PC-9 (cell line): ENCODE measurements around the gene CHCHD4. TPM values are rescaled to one million over a fixed set of nuclear protein-coding genes. Genes with fewer than 3 reads are reported as not detected.

Experiments
- BruUV-seq: library from RNA; stranded (reverse); fragments of 400-500 nt; replicated peaks from 2 replicates; lab custom pipeline; 2021; lab: Mats Ljungman, UMichigan
- CTCF ChIA-PET: fragments of 300-600 bp; sonication (Branson Sonifier 250); formaldehyde crosslinking; loops from one replicate; lab custom pipeline; 2022; ENCODE audit warnings: antibody characterized with exemption; lab: Charles Lee
- POLR2A ChIA-PET: fragments of 300-600 bp; sonication (Branson Sonifier 250); formaldehyde crosslinking; loops from one replicate; lab custom pipeline; 2022; ENCODE audit warnings: antibody characterized with exemption; ENCODE audit not compliant: unreplicated experiment; lab: Charles Lee
- DNase-seq, 2 experiments: peaks; one replicate each; pipeline versions ENCODE4 v3.0.0 to v3.0.0-alpha.2; 2015 to 2022; ENCODE audit warnings: mixed read lengths in 1 of 2
- H2AFZ ChIP-seq: fragments of 200-600 bp; sonication (generic); 2 replicates; pipeline ENCODE4 v1.8.1; 2017; ENCODE audit warnings: antibody characterized with exemption
- H3F3A ChIP-seq: fragments of 200-600 bp; sonication (generic); 2 replicates; pipeline ENCODE4 v1.8.1; 2017; ENCODE audit warnings: antibody characterized with exemption, mild to moderate bottlenecking, low read depth; ENCODE audit not compliant: insufficient read depth
- H3K27ac ChIP-seq: fragments of 200-600 bp; sonication (generic); 2 replicates; pipeline ENCODE4 v1.6.1; 2016; ENCODE audit warnings: mixed run types
- H3K27me3 ChIP-seq: fragments of 200-600 bp; sonication (generic); 2 replicates; pipeline ENCODE4 v1.6.1; 2016; ENCODE audit warnings: low read depth, mixed run types; ENCODE audit not compliant: insufficient read depth
- H3K36me3 ChIP-seq: fragments of 200-600 bp; sonication (generic); 2 replicates; pipeline ENCODE4 v1.6.1; 2016; ENCODE audit warnings: low read depth, mixed run types
- H3K4me1 ChIP-seq: fragments of 200-600 bp; sonication (generic); replicated peaks from 2 replicates; pipeline ENCODE4 v1.6.1; 2016; ENCODE audit warnings: mixed run types; ENCODE audit not compliant: insufficient read depth
- H3K4me2 ChIP-seq: fragments of 200-600 bp; sonication (generic); 2 replicates; pipeline ENCODE4 v1.6.1; 2017; ENCODE audit warnings: mixed run types
- H3K4me3 ChIP-seq: fragments of 200-600 bp; sonication (generic); 2 replicates; pipeline ENCODE4 v1.6.1; 2016; ENCODE audit warnings: mixed run types
- H3K79me2 ChIP-seq: fragments of 200-600 bp; sonication (generic); 2 replicates; pipeline ENCODE4 v1.6.1; 2017; ENCODE audit warnings: low read depth, mixed run types
- H3K9me2 ChIP-seq: fragments of 200-600 bp; sonication (generic); 2 replicates; pipeline ENCODE4 v1.8.1; 2017; ENCODE audit warnings: mild to moderate bottlenecking; ENCODE audit not compliant: insufficient read depth
- H3K9me3 ChIP-seq: fragments of 200-600 bp; sonication (generic); 2 replicates; pipeline ENCODE4 v1.8.1; 2016; ENCODE audit warnings: low read depth; ENCODE audit not compliant: insufficient read depth
- H4K20me1 ChIP-seq: fragments of 200-600 bp; sonication (generic); 2 replicates; pipeline ENCODE4 v1.8.1; 2017; ENCODE audit not compliant: insufficient read depth
- CTCF ChIP-seq: fragments of 200-600 bp; sonication (generic); conservative IDR thresholded peaks from 2 replicates; pipeline ENCODE4 v1.6.1; 2017; ENCODE audit warnings: mixed run types, antibody characterized with exemption, mild to moderate bottlenecking, moderate library complexity
- EZH2 ChIP-seq: fragments of 200-600 bp; sonication (generic); IDR thresholded peaks from 2 replicates; pipeline ENCODE4 v1.8.0; 2017; ENCODE audit warnings: antibody characterized with exemption, low read depth
- intact Hi-C: fragments of 100-400 bp; cut with micrococcal nuclease; formaldehyde crosslinking; loops from one replicate; pipeline ENCODE4 v1.10.0; 2022; ENCODE audit not compliant: unreplicated experiment
- total RNA-seq: library from RNA; stranded (reverse); gene quantifications from 2 replicates; pipeline ENCODE4 v1.2.3, GENCODE V29; 2021

The CHCHD4 gene
- total RNA-seq, 1 experiment from 2014 or later = 17.6 TPM

GRCh38 chr3:14162178-14162577 is 37.5 kb upstream of the CHCHD4 start:
- POLR2A ChIA-PET = no interaction called here

GRCh38 chr3:14161282-14161681 is 36.6 kb upstream of the CHCHD4 start:
- no peaks in the 10 kb centered on the region for H3K27me3 ChIP-seq
- no peaks in the 10 kb centered on the region for H3K9me2 ChIP-seq
- intact Hi-C loops = no loop called here
- H3K27ac ChIP-seq = no peak overlapping the region
- no peak overlapping the region for H3K4me3 ChIP-seq
- TF ChIP-seq CTCF = no peak
- TF ChIP-seq EZH2 = no peak
- no peaks in the 10 kb centered on the region for H3K79me2 ChIP-seq
- no peaks in the 10 kb centered on the region for H4K20me1 ChIP-seq
- BruUV-seq = no TSS peak
- peaks cover 46% of the 10 kb centered on the region for H3K36me3 ChIP-seq
- no peak overlapping the region for H2AFZ ChIP-seq
- no peaks in the 10 kb centered on the region for H3K4me1 ChIP-seq
- no peak overlapping the region for H3K4me2 ChIP-seq
- ChIA-PET POLR2A (no interaction called here), CTCF (no interaction called here)
- H3F3A ChIP-seq = no peaks in the 10 kb centered on the region
- no peak for DNase-seq
- no peaks in the 10 kb centered on the region; the same call in 1 of the 2 replicates for H3K9me3 ChIP-seq

More at GRCh38 chr3:14162178-14162577, 37.5 kb upstream of the CHCHD4 start:
- Histone ChIP-seq H3K4me2 (no peak overlapping the region), H3K4me1 (no peaks in the 10 kb centered on the region), H3K9me3 (no peaks in the 10 kb centered on the region; the same call in 1 of the 2 replicates), H3K27me3 (no peaks in the 10 kb centered on the region), H3K36me3 (peaks cover 46% of the 10 kb centered on the region), H4K20me1 (no peaks in the 10 kb centered on the region), H2AFZ (no peak overlapping the region), H3K79me2 (no peaks in the 10 kb centered on the region), H3K4me3 (no peak overlapping the region), H3F3A (no peaks in the 10 kb centered on the region), H3K9me2 (no peaks in the 10 kb centered on the region), H3K27ac (no peak overlapping the region)
- intact Hi-C loops = no loop called here
- BruUV-seq = no TSS peak
- no peak for TF ChIP-seq CTCF
- no peak for TF ChIP-seq EZH2
- CTCF ChIA-PET = no interaction called here
- no peak for DNase-seq

GRCh38 chr3:14159426-14159825 is 34.8 kb upstream of the CHCHD4 start:
- Histone ChIP-seq H4K20me1 (no peaks in the 10 kb centered on the region), H2AFZ (no peak overlapping the region), H3K27ac (no peak overlapping the region), H3K9me2 (no peaks in the 10 kb centered on the region), H3K4me1 (no peaks in the 10 kb centered on the region), H3K27me3 (no peaks in the 10 kb centered on the region), H3K36me3 (peaks cover 51% of the 10 kb centered on the region), H3F3A (no peaks in the 10 kb centered on the region), H3K4me2 (no peak overlapping the region), H3K4me3 (no peak overlapping the region), H3K9me3 (no peaks in the 10 kb centered on the region; the same call in 1 of the 2 replicates), H3K79me2 (no peaks in the 10 kb centered on the region)
- POLR2A ChIA-PET = no interaction called here
- TF ChIP-seq CTCF = no peak
- TF ChIP-seq EZH2 = no peak
- intact Hi-C loops = no loop called here
- CTCF ChIA-PET = no interaction called here
- no peak for DNase-seq
- no TSS peak for BruUV-seq
